ENCODE data around the gene PRELID3B.
A peak's percentile ranks its signal among the peaks of the same experiment; 100 is the strongest.

The PRELID3B gene

DNA sequence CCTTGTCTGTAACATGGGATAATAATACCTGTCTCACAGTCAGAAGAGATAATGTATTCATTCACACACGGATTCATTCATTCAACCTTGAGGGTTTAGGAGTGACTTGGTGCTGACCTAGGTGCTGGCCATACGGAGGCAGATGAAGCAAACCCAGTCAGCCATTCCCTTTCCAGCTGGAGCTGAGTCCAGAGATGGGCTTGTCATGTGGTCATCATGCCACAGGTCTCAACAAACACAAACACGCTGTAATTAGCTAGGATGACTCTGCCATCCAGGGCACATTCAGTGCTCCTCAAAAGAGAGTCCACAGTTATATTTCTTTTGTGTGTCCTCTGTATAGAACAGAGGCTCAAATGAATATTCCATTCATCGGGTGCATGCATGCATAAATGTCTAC is 19.5 kb upstream of the PRELID3B start:
- TF ChIP-seq, protein P1, sequence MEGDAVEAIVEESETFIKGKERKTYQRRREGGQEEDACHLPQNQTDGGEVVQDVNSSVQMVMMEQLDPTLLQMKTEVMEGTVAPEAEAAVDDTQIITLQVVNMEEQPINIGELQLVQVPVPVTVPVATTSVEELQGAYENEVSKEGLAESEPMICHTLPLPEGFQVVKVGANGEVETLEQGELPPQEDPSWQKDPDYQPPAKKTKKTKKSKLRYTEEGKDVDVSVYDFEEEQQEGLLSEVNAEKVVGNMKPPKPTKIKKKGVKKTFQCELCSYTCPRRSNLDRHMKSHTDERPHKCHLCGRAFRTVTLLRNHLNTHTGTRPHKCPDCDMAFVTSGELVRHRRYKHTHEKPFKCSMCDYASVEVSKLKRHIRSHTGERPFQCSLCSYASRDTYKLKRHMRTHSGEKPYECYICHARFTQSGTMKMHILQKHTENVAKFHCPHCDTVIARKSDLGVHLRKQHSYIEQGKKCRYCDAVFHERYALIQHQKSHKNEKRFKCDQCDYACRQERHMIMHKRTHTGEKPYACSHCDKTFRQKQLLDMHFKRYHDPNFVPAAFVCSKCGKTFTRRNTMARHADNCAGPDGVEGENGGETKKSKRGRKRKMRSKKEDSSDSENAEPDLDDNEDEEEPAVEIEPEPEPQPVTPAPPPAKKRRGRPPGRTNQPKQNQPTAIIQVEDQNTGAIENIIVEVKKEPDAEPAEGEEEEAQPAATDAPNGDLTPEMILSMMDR (IDR thresholded peaks at IDR 0.05; ENCODE audit: control extremely low read depth, extremely low read depth, low read depth, missing control alignments): no peak
- ChIA-PET CTCF (no interaction called here), POLR2A (no interaction called here)
- no peak for DNase-seq (ENCODE audit: extremely low spot score)

- no peak for DNase-seq (ENCODE audit: extremely low spot score)
- ChIA-PET CTCF (interaction anchor here (1.3 to 1.7 kb wide), 2 partner anchors 18 to 166 kb away, joined by 3 to 5 read pairs; no protein-coding TSS in a partner anchor), POLR2A (no interaction called here)
- TF ChIP-seq, protein P1 (IDR thresholded peaks at IDR 0.05; ENCODE audit: control extremely low read depth, extremely low read depth, low read depth, missing control alignments): peak; percentile 37
Observed at GRCh38 chr20:59055302-59055701, 12.7 kb upstream of the PRELID3B start.

DNA sequence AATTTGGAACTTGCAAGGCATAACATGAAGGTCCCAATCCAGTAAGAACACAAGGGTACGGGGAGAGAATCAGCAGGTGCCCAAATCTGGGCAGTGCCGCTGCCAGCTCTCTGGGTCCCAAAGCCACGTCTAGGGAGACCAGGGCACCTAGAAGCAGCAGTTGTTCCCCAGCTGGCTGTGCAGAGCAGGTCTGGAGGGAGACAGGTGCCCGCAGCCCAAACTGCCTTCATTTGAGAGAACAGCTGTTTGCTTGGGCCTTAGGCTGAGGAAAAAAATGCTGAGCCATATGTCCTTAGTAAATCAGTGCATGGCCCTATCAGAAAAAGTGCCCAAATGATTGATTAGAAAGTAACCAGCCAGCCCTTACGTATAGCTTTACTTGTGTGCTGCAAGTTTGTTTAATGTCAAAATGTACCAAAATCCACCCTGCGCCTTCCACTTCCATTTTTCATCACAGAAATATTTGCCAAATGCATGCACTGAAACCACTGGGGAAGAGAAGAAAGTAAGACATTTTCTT is 9.1 kb upstream of the PRELID3B start:
- DNase-seq (ENCODE audit: extremely low spot score): no peak
- CTCF ChIA-PET: interaction anchor here (0.7 to 2.9 kb wide), 3 partner anchors 8 to 172 kb away, joined by 3 to 10 read pairs (median 5); no protein-coding TSS in a partner anchor
- TF ChIP-seq, protein P1 (IDR thresholded peaks at IDR 0.05; ENCODE audit: control extremely low read depth, extremely low read depth, low read depth, missing control alignments): no peak
- POLR2A ChIA-PET: no interaction called here

GRCh38 chr20:59050437-59050836 is 7.9 kb upstream of the PRELID3B start:
- TF ChIP-seq, protein P1 (IDR thresholded peaks at IDR 0.05; ENCODE audit: control extremely low read depth, extremely low read depth, low read depth, missing control alignments): no peak
- POLR2A ChIA-PET: no interaction called here
- no peak for DNase-seq (ENCODE audit: extremely low spot score)
- CTCF ChIA-PET: interaction anchor here (1.8 to 2.9 kb wide), 2 partner anchors 9 to 173 kb away, joined by 5 to 10 read pairs; no protein-coding TSS in a partner anchor

- ChIA-PET CTCF (no interaction called here), POLR2A (no interaction called here)
- DNase-seq (ENCODE audit: extremely low spot score): no peak
- TF ChIP-seq, protein P1 (IDR thresholded peaks at IDR 0.05; ENCODE audit: control extremely low read depth, extremely low read depth, low read depth, missing control alignments): no peak
Observed at GRCh38 chr20:59048681-59049030, 6.1 kb upstream of the PRELID3B start.

GRCh38 chr20:59047938-59048680 is 5.5 kb upstream of the PRELID3B start:
- CTCF ChIA-PET: interaction anchor here (1.2 kb wide), 1 partner anchor 16 kb away, joined by 3 read pairs; the partner anchor contains the start of gene ATP5F1E
- TF ChIP-seq, protein P1 (IDR thresholded peaks at IDR 0.05; ENCODE audit: control extremely low read depth, extremely low read depth, low read depth, missing control alignments): no peak
- POLR2A ChIA-PET: no interaction called here
- DNase-seq (ENCODE audit: extremely low spot score): no peak
